ENCODE measurements around the gene TUSC2. TPM values are rescaled to one million over a fixed set of nuclear protein-coding genes. Genes with fewer than 3 reads are reported as not detected.

TUSC2 gene
- total and polyA plus RNA-seq, 2 donors (not counting 1 experiment from before 2014, with no cell fraction given), result 28.2 to 29.3 TPM

- peak within 1 kb of the TSS; percentile 99 for H3K27ac Mint-ChIP-seq
- peaks cover 10% of the 10 kb centered on the region for H4K20me1 ChIP-seq (ENCODE audit: control insufficient read depth, insufficient read depth, low read length, poor library complexity, severe bottlenecking)
- peaks cover 0 to 10% of the 10 kb centered on the region in 2 experiments for H3K36me3 ChIP-seq (replicated peaks in 1 of 2; ENCODE audit: control extremely low read depth in 1 of 2, control insufficient read depth in 1 of 2, extremely low read depth in 1 of 2, insufficient read depth in 2 of 2, low read length in 1 of 2)
- DNase-seq (peak; percentile 70), ATAC-seq (ENCODE audit: low read depth) (peak; percentile 5)
- peak within 1 kb of the TSS; percentile 90 for H3K4me2 ChIP-seq (replicated peaks; ENCODE audit: low read depth, low read length, poor library complexity, severe bottlenecking)
- no peaks in the 10 kb centered on the region for H3K9me3 Mint-ChIP-seq (ENCODE audit: insufficient read depth)
- intact Hi-C loops (cut with micrococcal nuclease), result no loop called here
- peak within 1 kb of the TSS; percentile 97 to 98 for H3K27ac ChIP-seq (ENCODE audit: low read length in 2 of 2)
- POLR2A ChIA-PET, result interaction anchor here (0.5 to 6.1 kb wide), 11 partner anchors 11 to 1908 kb away, joined by 3 to 96 read pairs (median 4); partner anchors contain the start of genes C3orf18, CYB561D2, HEMK1 and HYAL3
- H3K27me3 ChIP-seq (replicated peaks in 1 of 4; ENCODE audit: control extremely low read depth in 1 of 4, control insufficient read depth in 3 of 4, insufficient read depth in 4 of 4, low read length in 3 of 4), result no peaks in the 10 kb centered on the region
- TF ChIP-seq EZH2 (IDR thresholded peaks at IDR 0.05; ENCODE audit: borderline replicate concordance, insufficient read depth, low read depth, low read length, poor library complexity, severe bottlenecking) (no peak), CTCF (IDR thresholded peaks at IDR 0.05) (no peak)
- H2AFZ ChIP-seq (ENCODE audit: insufficient read depth, low read depth, low read length, poor library complexity, severe bottlenecking), result peak within 1 kb of the TSS; percentile 82
- H3K4me3 Mint-ChIP-seq, result peak within 1 kb of the TSS; percentile 96
- CTCF ChIA-PET, result interaction anchor here (0.5 to 2.0 kb wide), 7 partner anchors 10 to 1421 kb away, joined by 3 to 14 read pairs (median 4); partner anchors contain the start of genes CYB561D2, HYAL3, IFRD2 and NAA80
- under 1% methylated on average over 76 of the region's 85 CpGs for WGBS (ENCODE audit: insufficient coverage)
- peaks cover 53% of the 10 kb centered on the region for H3K4me1 Mint-ChIP-seq
- peak within 1 kb of the TSS; percentile 61 to 86 (median 69) for H3K4me3 ChIP-seq (ENCODE audit: control extremely low read depth in 1 of 5, extremely low read depth in 1 of 5, insufficient read depth in 1 of 5, low read depth in 2 of 5, low read length in 4 of 5)
- peaks cover 37% of the 10 kb centered on the region for H3K79me2 ChIP-seq (ENCODE audit: control insufficient read depth, insufficient read depth, low read length)
- H3K9ac ChIP-seq (ENCODE audit: low read length), result peak within 1 kb of the TSS; percentile 89
- no peaks in the 10 kb centered on the region for H3K27me3 Mint-ChIP-seq
- no peaks in the 10 kb centered on the region for H3K9me3 ChIP-seq (ENCODE audit: control extremely low read depth in 1 of 3, control insufficient read depth in 2 of 3, insufficient read depth in 1 of 3, low read length in 2 of 3)
- H3K4me1 ChIP-seq (ENCODE audit: control insufficient read depth in 2 of 2, insufficient read depth in 2 of 2, low read length in 2 of 2), result peaks cover 42 to 62% of the 10 kb centered on the region in 2 donors
Observed at GRCh38 chr3:50340448-50341329, 12.7 kb upstream of the TUSC2 start, which contains the start of gene RASSF1. TSS of gene RASSF1 (minus strand) at chr3:50340836. CDS start at chr3:50340805, 31 bp downstream.
